ENCODE data around the gene LGALSL.

GRCh38 chr2:64462940-64463700 is 9.2 kb downstream of the LGALSL start:
- TF ChIP-seq, protein P1, sequence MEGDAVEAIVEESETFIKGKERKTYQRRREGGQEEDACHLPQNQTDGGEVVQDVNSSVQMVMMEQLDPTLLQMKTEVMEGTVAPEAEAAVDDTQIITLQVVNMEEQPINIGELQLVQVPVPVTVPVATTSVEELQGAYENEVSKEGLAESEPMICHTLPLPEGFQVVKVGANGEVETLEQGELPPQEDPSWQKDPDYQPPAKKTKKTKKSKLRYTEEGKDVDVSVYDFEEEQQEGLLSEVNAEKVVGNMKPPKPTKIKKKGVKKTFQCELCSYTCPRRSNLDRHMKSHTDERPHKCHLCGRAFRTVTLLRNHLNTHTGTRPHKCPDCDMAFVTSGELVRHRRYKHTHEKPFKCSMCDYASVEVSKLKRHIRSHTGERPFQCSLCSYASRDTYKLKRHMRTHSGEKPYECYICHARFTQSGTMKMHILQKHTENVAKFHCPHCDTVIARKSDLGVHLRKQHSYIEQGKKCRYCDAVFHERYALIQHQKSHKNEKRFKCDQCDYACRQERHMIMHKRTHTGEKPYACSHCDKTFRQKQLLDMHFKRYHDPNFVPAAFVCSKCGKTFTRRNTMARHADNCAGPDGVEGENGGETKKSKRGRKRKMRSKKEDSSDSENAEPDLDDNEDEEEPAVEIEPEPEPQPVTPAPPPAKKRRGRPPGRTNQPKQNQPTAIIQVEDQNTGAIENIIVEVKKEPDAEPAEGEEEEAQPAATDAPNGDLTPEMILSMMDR (IDR thresholded peaks at IDR 0.05) = no peak
- no peak for TF ChIP-seq EZH2 (IDR thresholded peaks at IDR 0.05; ENCODE audit: borderline replicate concordance, insufficient read depth, low read depth, low read length, poor library complexity, severe bottlenecking)
